ENCODE data around the gene TDRD6. TPM values are rescaled to one million over a fixed set of nuclear protein-coding genes. Genes with fewer than 3 reads are reported as not detected.
A peak's percentile ranks its signal among the peaks of the same experiment; 100 is the strongest.
"Not testable (repeated sequence)": the region's sequence is repeated elsewhere in the genome, so short reads cannot be mapped to it uniquely, and the experiment has no call there.

Gene TDRD6, protein sequence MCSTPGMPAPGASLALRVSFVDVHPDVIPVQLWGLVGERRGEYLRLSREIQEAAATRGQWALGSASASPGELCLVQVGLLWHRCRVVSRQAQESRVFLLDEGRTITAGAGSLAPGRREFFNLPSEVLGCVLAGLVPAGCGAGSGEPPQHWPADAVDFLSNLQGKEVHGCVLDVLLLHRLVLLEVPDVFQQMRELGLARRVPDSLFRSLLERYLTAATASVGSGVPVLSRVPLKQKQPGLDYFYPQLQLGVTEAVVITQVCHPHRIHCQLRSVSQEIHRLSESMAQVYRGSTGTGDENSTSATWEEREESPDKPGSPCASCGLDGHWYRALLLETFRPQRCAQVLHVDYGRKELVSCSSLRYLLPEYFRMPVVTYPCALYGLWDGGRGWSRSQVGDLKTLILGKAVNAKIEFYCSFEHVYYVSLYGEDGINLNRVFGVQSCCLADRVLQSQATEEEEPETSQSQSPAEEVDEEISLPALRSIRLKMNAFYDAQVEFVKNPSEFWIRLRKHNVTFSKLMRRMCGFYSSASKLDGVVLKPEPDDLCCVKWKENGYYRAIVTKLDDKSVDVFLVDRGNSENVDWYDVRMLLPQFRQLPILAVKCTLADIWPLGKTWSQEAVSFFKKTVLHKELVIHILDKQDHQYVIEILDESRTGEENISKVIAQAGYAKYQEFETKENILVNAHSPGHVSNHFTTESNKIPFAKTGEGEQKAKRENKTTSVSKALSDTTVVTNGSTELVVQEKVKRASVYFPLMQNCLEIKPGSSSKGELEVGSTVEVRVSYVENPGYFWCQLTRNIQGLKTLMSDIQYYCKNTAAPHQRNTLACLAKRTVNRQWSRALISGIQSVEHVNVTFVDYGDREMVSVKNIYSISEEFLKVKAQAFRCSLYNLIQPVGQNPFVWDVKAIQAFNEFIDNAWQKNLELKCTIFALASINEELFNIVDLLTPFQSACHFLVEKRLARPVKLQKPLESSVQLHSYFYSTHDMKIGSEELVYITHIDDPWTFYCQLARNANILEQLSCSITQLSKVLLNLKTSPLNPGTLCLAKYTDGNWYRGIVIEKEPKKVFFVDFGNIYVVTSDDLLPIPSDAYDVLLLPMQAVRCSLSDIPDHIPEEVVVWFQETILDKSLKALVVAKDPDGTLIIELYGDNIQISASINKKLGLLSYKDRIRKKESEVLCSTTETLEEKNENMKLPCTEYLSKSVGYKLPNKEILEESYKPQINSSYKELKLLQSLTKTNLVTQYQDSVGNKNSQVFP (N-terminal part only)
- 1 to 10 TPM; 1.0 to 1.8 TPM for total RNA-seq
- 1 to 10 TPM in 1 of 2 donors, not detected in 1; 1.6 TPM for polyA plus RNA-seq
- long read RNA-seq, donor 1 = 0 reads
- long read RNA-seq, donor 2 = 0 reads

DNA sequence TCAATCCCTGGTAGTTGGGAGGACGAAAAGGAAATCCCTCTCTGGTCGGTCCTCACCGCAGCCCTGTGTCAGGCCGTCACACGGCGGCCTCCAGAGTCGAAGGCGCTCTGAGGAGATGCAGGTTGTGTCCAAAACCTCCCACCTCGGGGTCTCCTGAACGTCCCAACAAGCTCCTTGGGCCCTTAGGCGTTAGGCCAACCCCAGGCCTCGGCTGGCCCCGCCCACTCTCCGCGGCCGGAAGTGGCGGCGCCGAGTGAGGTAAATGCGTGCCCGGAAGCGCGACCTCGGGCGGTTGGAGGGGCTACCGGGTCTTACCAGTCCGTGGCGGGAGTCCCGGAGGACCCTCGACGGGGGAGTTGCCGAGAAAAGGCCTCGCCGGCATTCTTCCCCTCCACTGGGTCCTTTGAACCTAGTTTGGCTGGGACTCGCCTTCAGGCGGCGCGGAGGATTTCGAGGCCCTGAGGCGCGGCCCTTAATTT, at the start of gene TDRD6:
Gene TDRD6 (plus strand): TSS at position 267 of the 479 bp plus-strand sequence. CDS start 244 bp downstream, outside the sequence.
- H3K27ac ChIP-seq (ENCODE audit: low read depth in 1 of 2, low read length in 2 of 2) = no peak within 1 kb of the TSS
- H3K27me3 ChIP-seq (ENCODE audit: control insufficient read depth in 1 of 2, insufficient read depth in 2 of 2, low read length in 1 of 2) = no peaks in the 10 kb centered on the region
- H3K36me3 ChIP-seq (ENCODE audit: control insufficient read depth in 1 of 2, insufficient read depth in 2 of 2, low read length in 1 of 2) = no peaks in the 10 kb centered on the region
- 86 to 91% methylated on average over 41 of the region's 41 CpGs for WGBS, 2 donors
- intact Hi-C loops (cut with DNase I) = no loop called here
- DNase-seq = peak; percentile 44 to 75
- no peak for ATAC-seq (ENCODE audit: low FRiP score)
- H3K9me3 ChIP-seq (ENCODE audit: control insufficient read depth, low read length) = no peaks in the 10 kb centered on the region
- H3K4me1 ChIP-seq (ENCODE audit: control insufficient read depth in 1 of 2, insufficient read depth in 2 of 2, low read length in 2 of 2) = no peaks in the 10 kb centered on the region
- H3K4me3 ChIP-seq (ENCODE audit: low read length in 2 of 2) = no peak within 1 kb of the TSS

DNA sequence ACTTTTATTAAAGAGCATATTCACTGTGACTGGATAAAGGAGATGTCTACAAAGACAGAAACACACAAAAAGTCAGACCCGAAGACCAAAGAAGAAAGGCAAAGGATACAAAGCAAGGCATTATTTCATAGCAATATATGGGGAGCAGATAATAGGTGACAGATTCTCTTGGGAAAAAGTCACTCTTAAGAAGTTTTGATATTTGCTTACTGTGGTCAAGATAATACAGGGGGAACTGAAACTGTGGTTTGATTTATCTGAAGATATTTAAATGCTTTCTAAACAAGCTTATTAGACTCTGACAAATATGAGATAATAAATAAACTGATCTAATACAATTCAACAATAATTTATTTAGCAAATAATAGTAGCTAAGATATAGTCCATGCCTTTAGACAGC, 49.8 kb upstream of the TDRD6 start:
- Histone ChIP-seq H3K4me1 (ENCODE audit: control insufficient read depth in 1 of 2, insufficient read depth in 2 of 2, low read length in 2 of 2) (no peaks in the 10 kb centered on the region), H3K27ac (ENCODE audit: low read depth in 1 of 2, low read length in 2 of 2) (no peak overlapping the region), H3K27me3 (ENCODE audit: control insufficient read depth in 1 of 2, insufficient read depth in 2 of 2, low read length in 1 of 2) (no peaks in the 10 kb centered on the region), H3K9me3 (ENCODE audit: control insufficient read depth, low read length) (no peaks in the 10 kb centered on the region), H3K36me3 (ENCODE audit: control insufficient read depth in 1 of 2, insufficient read depth in 2 of 2, low read length in 1 of 2) (no peaks in the 10 kb centered on the region), H3K4me3 (ENCODE audit: low read length in 2 of 2) (no peak overlapping the region)
- intact Hi-C loops (cut with DNase I) = loop anchor here in 1 of 2 donors (10.0 kb wide), 1 partner anchor 543 kb away; no protein-coding TSS in a partner anchor
- DNase-seq (no peak), ATAC-seq (ENCODE audit: low FRiP score) (no peak)
- 93% methylated on average over 1 of the region's 1 CpG for WGBS, 2 donors

DNA sequence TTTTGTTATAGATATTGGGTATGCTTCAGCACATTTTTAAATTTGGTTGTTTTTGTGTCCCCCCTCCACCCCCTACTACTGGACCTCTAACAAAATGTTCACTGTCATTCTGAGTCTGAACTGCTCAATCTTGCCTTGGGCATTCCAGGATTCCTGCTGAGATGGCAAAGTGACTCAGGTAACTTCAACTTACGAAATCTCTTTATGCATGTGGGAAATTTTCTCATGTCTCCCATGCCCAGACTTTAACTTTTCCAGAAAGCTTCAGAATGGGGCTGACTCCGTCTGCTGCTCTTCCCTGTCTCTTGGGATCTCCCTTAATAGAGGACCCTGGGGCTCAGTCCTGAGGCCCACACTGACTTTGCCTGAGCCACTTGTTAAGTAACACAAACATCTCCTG, 49.0 kb upstream of the TDRD6 start:
- no peak overlapping the region for H3K4me3 ChIP-seq (ENCODE audit: low read length in 2 of 2)
- DNase-seq (no peak), ATAC-seq (ENCODE audit: low FRiP score) (no peak)
- 82 to 83% methylated on average over 2 of the region's 2 CpGs for WGBS, 2 donors
- no peak overlapping the region for H3K27ac ChIP-seq (ENCODE audit: low read depth in 1 of 2, low read length in 2 of 2)
- H3K9me3 ChIP-seq (ENCODE audit: control insufficient read depth, low read length) = no peaks in the 10 kb centered on the region
- H3K4me1 ChIP-seq (ENCODE audit: control insufficient read depth in 1 of 2, insufficient read depth in 2 of 2, low read length in 2 of 2) = no peaks in the 10 kb centered on the region
- no peaks in the 10 kb centered on the region for H3K36me3 ChIP-seq (ENCODE audit: control insufficient read depth in 1 of 2, insufficient read depth in 2 of 2, low read length in 1 of 2)
- intact Hi-C loops (cut with DNase I) = loop anchor here in 1 of 2 donors (10.0 kb wide), 1 partner anchor 544 kb away; no protein-coding TSS in a partner anchor
- H3K27me3 ChIP-seq (ENCODE audit: control insufficient read depth in 1 of 2, insufficient read depth in 2 of 2, low read length in 1 of 2) = no peaks in the 10 kb centered on the region

DNA sequence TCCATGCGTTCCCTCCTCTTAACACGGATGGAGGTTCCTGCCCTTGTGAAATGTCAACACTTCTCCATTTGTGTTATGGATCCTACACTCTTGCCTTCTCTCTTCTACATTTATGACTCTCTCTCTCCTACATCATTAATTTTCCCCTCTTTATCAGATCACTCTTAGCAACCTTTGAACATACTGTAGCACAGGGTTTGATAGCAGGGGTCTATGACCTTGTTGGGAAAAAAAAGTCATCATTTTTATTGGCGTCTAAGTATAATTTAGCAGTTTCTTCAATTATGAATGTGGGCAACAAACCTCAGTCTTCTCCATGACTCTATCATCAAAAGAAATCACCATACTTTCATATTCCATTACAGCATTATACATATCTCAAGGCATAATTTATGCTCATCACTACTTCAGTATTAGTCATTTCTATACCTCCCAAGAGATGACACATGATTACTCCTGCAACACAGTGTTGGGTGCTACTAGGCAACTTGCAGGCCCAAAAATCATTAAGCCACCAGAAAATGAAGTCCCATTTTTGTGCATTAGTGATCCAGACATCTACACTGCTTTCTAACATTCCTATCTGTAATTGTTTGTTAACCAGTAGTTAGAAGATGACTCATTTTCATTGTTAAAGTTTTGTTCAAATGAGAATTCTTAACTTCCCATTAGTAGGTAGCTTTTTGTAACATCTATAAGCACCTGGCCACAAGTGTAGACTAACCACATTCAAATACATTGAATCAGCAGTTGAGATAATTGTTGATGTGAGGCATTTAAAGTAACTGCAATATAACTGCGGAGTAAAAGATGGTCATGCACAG, 44.5 kb upstream of the TDRD6 start:
- intact Hi-C loops (cut with DNase I) = no loop called here
- no peaks in the 10 kb centered on the region for H3K36me3 ChIP-seq (ENCODE audit: control insufficient read depth in 1 of 2, insufficient read depth in 2 of 2, low read length in 1 of 2)
- 82 to 87% methylated on average over 4 of the region's 4 CpGs for WGBS, 2 donors
- H3K27me3 ChIP-seq (ENCODE audit: control insufficient read depth in 1 of 2, insufficient read depth in 2 of 2, low read length in 1 of 2) = no peaks in the 10 kb centered on the region
- ATAC-seq (ENCODE audit: low FRiP score) (no peak), DNase-seq (no peak)
- no peak overlapping the region for H3K27ac ChIP-seq (ENCODE audit: low read depth in 1 of 2, low read length in 2 of 2)
- no peaks in the 10 kb centered on the region for H3K4me1 ChIP-seq (ENCODE audit: control insufficient read depth in 1 of 2, insufficient read depth in 2 of 2, low read length in 2 of 2)
- H3K4me3 ChIP-seq (ENCODE audit: low read length in 2 of 2) = no peak overlapping the region
- no peaks in the 10 kb centered on the region for H3K9me3 ChIP-seq (ENCODE audit: control insufficient read depth, low read length)

DNA sequence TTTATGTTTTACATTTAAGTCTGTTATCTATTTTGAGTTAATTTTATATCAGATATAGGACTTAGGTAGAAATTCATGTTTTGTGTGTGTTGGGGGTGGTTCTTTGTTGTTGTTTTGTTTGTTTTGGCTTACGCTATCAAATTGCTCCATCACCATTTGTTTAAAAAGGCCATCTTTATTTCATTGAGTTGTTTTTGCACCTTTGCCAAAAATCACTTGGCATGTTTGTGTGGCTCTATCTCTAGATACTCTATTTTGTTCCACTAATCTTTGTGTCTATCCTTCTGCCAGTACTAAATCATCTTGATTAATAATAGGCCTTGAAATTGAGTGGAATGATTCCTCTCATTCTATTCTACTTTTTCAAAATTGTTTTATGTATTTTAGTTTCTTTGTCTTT, 42.4 kb upstream of the TDRD6 start:
- 93 to 95% methylated on average over 1 of the region's 1 CpG for WGBS, 2 donors
- Histone ChIP-seq H3K4me3 (ENCODE audit: low read length in 2 of 2) (no peak overlapping the region), H3K4me1 (ENCODE audit: control insufficient read depth in 1 of 2, insufficient read depth in 2 of 2, low read length in 2 of 2) (no peaks in the 10 kb centered on the region), H3K27me3 (ENCODE audit: control insufficient read depth in 1 of 2, insufficient read depth in 2 of 2, low read length in 1 of 2) (no peaks in the 10 kb centered on the region), H3K27ac (ENCODE audit: low read depth in 1 of 2, low read length in 2 of 2) (no peak overlapping the region), H3K9me3 (ENCODE audit: control insufficient read depth, low read length) (no peaks in the 10 kb centered on the region), H3K36me3 (ENCODE audit: control insufficient read depth in 1 of 2, insufficient read depth in 2 of 2, low read length in 1 of 2) (no peaks in the 10 kb centered on the region)
- DNase-seq (no peak), ATAC-seq (ENCODE audit: low FRiP score) (no peak)
- intact Hi-C loops (cut with DNase I) = no loop called here

DNA sequence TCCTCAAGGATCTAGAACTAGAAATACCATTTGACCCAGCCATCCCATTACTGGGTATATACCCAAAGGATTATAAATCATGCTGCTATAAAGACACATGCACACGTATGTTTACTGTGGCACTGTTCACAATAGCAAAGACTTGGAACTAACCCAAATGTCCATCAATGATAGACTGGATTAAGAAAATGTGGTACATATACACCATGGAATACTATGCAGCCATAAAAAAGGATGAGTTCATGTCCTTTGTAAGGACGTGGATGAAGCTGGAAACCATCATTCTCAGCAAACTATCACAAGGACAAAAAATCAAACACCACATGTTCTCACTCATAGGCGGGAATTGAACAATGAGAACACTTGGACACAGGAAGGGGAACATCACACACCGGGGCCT, 39.6 kb upstream of the TDRD6 start:
- H3K9me3 ChIP-seq (ENCODE audit: control insufficient read depth, low read length); ATAC-seq (ENCODE audit: low FRiP score); H3K4me3 ChIP-seq (ENCODE audit: low read length in 2 of 2); DNase-seq; H3K36me3 ChIP-seq (ENCODE audit: control insufficient read depth in 1 of 2, insufficient read depth in 2 of 2, low read length in 1 of 2); H3K27me3 ChIP-seq (ENCODE audit: control insufficient read depth in 1 of 2, insufficient read depth in 2 of 2, low read length in 1 of 2); H3K4me1 ChIP-seq (ENCODE audit: control insufficient read depth in 1 of 2, insufficient read depth in 2 of 2, low read length in 2 of 2); intact Hi-C loops (cut with DNase I); H3K27ac ChIP-seq (ENCODE audit: low read depth in 1 of 2, low read length in 2 of 2): not testable (repeated sequence)
- WGBS, 2 donors = 72 to 78% methylated on average over 2 to 3 of the region's 4 CpGs

DNA sequence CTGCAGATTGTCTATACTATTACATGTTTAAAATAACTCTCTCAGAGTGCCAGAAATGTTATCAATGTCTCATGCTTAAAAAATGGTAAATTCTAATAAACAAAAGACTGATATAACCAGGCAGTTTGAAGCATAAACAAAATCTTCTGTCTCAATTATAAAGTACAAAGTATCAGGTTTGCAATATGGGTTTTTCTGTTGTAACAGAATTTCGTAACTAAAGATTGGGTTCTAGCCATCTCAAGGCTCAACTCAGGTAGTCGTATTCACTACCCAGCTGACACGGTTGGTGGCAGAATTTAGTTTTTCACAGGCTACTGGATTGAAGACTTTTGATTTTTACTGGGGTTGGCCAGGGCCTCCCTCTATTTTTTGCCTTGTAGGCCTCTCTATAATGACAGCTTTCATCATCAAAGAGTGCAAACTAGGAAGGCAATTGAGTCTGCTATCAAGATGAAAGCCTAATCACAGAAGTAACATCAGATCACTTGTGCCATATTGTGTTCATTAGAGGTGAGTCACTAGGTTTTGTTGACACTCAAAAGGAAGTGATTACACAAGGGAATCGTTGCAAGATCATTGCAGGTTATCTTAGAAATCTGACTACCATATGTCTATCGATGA, 38.7 kb upstream of the TDRD6 start:
- Histone ChIP-seq H3K27ac (ENCODE audit: low read depth in 1 of 2, low read length in 2 of 2) (no peak overlapping the region), H3K4me1 (ENCODE audit: control insufficient read depth in 1 of 2, insufficient read depth in 2 of 2, low read length in 2 of 2) (no peaks in the 10 kb centered on the region), H3K4me3 (ENCODE audit: low read length in 2 of 2) (no peak overlapping the region), H3K27me3 (ENCODE audit: control insufficient read depth in 1 of 2, insufficient read depth in 2 of 2, low read length in 1 of 2) (no peaks in the 10 kb centered on the region), H3K9me3 (ENCODE audit: control insufficient read depth, low read length) (no peaks in the 10 kb centered on the region), H3K36me3 (ENCODE audit: control insufficient read depth in 1 of 2, insufficient read depth in 2 of 2, low read length in 1 of 2) (no peaks in the 10 kb centered on the region)
- ATAC-seq (ENCODE audit: low FRiP score) = no peak
- DNase-seq = no peak
- 92 to 93% methylated on average over 5 of the region's 5 CpGs for WGBS, 2 donors
- intact Hi-C loops (cut with DNase I) = no loop called here

All from aorta (tissue), 5 donors.